22Rv1 (cell line): Measurements from ENCODE around the gene TFCP2L1.

Experiments
- H3K27ac ChIP-seq: fragments of 450-650 bp; 2 replicates; pipeline ENCODE4 v1.5.1; 2017
- CTCF ChIP-seq: fragments of 450-650 bp; IDR thresholded peaks from 2 replicates; pipeline ENCODE4 v1.5.1; 2017; ENCODE audit warnings: mild to moderate bottlenecking
- ZFX ChIP-seq: fragments of 450-650 bp; IDR thresholded peaks from 2 replicates; pipeline ENCODE4 v1.6.1; 2017; ENCODE audit warnings: antibody characterized with exemption, borderline replicate concordance

TFCP2L1 gene

GRCh38 chr2:121286506-121286905, 1.5 kb upstream of the TFCP2L1 start:
- TF ChIP-seq CTCF (no peak), ZFX (no peak)
- no peak overlapping the region for H3K27ac ChIP-seq

GRCh38 chr2:121285926-121286325, 924 bp upstream of the TFCP2L1 start:
- TF ChIP-seq CTCF (no peak), ZFX (no peak)
- no peak overlapping the region for H3K27ac ChIP-seq

- TF ChIP-seq ZFX, result no peak
- no peak for TF ChIP-seq CTCF
- H3K27ac ChIP-seq, result peak overlapping the region; percentile 31; the same call in 1 of the 2 replicates
These were observed 1.1 kb downstream of the TFCP2L1 start for GRCh38 chr2:121283670-121284462.

GRCh38 chr2:121282800-121283385, 2.1 kb downstream of the TFCP2L1 start:
- H3K27ac ChIP-seq, result peak overlapping the region; percentile 31
- TF ChIP-seq CTCF, result no peak
- no peak for TF ChIP-seq ZFX

GRCh38 chr2:121281694-121282093, 3.3 kb downstream of the TFCP2L1 start:
- TF ChIP-seq CTCF, result no peak
- no peak for TF ChIP-seq ZFX
- H3K27ac ChIP-seq, result no peak overlapping the region

- no peak overlapping the region for H3K27ac ChIP-seq
- TF ChIP-seq ZFX (no peak), CTCF (no peak)
These were observed 3.9 kb downstream of the TFCP2L1 start for GRCh38 chr2:121281107-121281506.

- no peak for TF ChIP-seq CTCF
- TF ChIP-seq ZFX, result no peak
- no peak overlapping the region for H3K27ac ChIP-seq
These were observed 5.4 kb downstream of the TFCP2L1 start for GRCh38 chr2:121279476-121280220.
